GM23338 (cell line): Measurements from ENCODE around the gene WDR11. TPM values are rescaled to one million over a fixed set of nuclear protein-coding genes. Genes with fewer than 3 reads are reported as not detected.

Experiments used
- ATAC-seq: fragments of 200-7000 bp; cut with Tn5 transposase; 3 replicates; pipeline ENCODE4 v1.9.1; 2020
- DNase-seq: peaks from one replicate; pipeline ENCODE4 v3.0.0-alpha.2; 2015; ENCODE audit warnings: low spot score
- H2AFZ ChIP-seq: fragments of 200-600 bp; sonication (generic); 2 replicates; pipeline ENCODE4 v1.8.0; 2016; ENCODE audit warnings: antibody characterized with exemption, mild to moderate bottlenecking, moderate library complexity
- H3F3A ChIP-seq: fragments of 200-600 bp; sonication (generic); replicated peaks from 2 replicates; pipeline ENCODE4 v1.8.0; 2017; ENCODE audit warnings: antibody characterized with exemption, mixed run types, low read depth
- H3K27ac ChIP-seq: fragments of 200-600 bp; sonication (generic); 2 replicates; pipeline ENCODE4 v1.6.1; 2016; ENCODE audit warnings: low read depth
- H3K27me3 ChIP-seq: fragments of 200-600 bp; sonication (generic); 2 replicates; pipeline ENCODE4 v1.8.0; 2016; ENCODE audit warnings: mild to moderate bottlenecking, mixed run types, moderate library complexity; ENCODE audit not compliant: insufficient read depth
- H3K36me3 ChIP-seq: fragments of 200-600 bp; sonication (generic); 2 replicates; pipeline ENCODE4 v1.8.0; 2016; ENCODE audit warnings: mild to moderate bottlenecking; ENCODE audit not compliant: insufficient read depth
- H3K4me1 ChIP-seq: fragments of 200-600 bp; sonication (generic); 2 replicates; pipeline ENCODE4 v1.8.0; 2016; ENCODE audit warnings: mild to moderate bottlenecking, moderate library complexity; ENCODE audit not compliant: insufficient read depth
- H3K4me2 ChIP-seq: fragments of 200-600 bp; sonication (generic); 2 replicates; pipeline ENCODE4 v1.7.1; 2017; ENCODE audit warnings: mixed run types
- H3K4me3 ChIP-seq: fragments of 200-600 bp; sonication (generic); 2 replicates; pipeline ENCODE4 v1.6.1; 2016; ENCODE audit warnings: mixed run types
- H3K79me2 ChIP-seq: fragments of 200-600 bp; sonication (generic); replicated peaks from 2 replicates; pipeline ENCODE4 v1.8.0; 2017; ENCODE audit warnings: mild to moderate bottlenecking; ENCODE audit not compliant: insufficient read depth
- H3K9me2 ChIP-seq: fragments of 200-600 bp; sonication (generic); 2 replicates; pipeline ENCODE4 v1.8.0; 2017; ENCODE audit not compliant: insufficient read depth
- H4K20me1 ChIP-seq: fragments of 200-600 bp; sonication (generic); replicated peaks from 2 replicates; pipeline ENCODE4 v1.8.0; 2017; ENCODE audit warnings: mild to moderate bottlenecking; ENCODE audit not compliant: insufficient read depth
- H3K27ac Mint-ChIP-seq: 2 replicates; pipeline ENCODE4 v1.8.0; 2020; ENCODE audit warnings: inconsistent platforms, mild to moderate bottlenecking, moderate library complexity, mixed read lengths
- H3K27me3 Mint-ChIP-seq: 3 replicates; pipeline ENCODE4 v1.8.0; 2022; ENCODE audit warnings: low read depth, mild to moderate bottlenecking, moderate library complexity, mixed read lengths, inconsistent platforms; ENCODE audit not compliant: insufficient read depth, poor library complexity
- H3K36me3 Mint-ChIP-seq: 3 replicates; pipeline ENCODE4 v1.8.0; 2021; ENCODE audit warnings: low read depth, mild to moderate bottlenecking, inconsistent platforms, moderate library complexity, mixed read lengths
- H3K4me1 Mint-ChIP-seq: 3 replicates; pipeline ENCODE4 v1.8.0; 2020; ENCODE audit warnings: mild to moderate bottlenecking, inconsistent platforms, mixed read lengths
- H3K4me3 Mint-ChIP-seq: 3 replicates; pipeline ENCODE4 v1.8.0; 2021; ENCODE audit warnings: moderate library complexity, mild to moderate bottlenecking, inconsistent platforms, mixed read lengths
- H3K9me3 Mint-ChIP-seq: 3 replicates; pipeline ENCODE4 v1.8.0; 2020; ENCODE audit warnings: moderate library complexity, mild to moderate bottlenecking, inconsistent platforms, mixed read lengths
- CTCF ChIP-seq, 2 experiments: fragments of 200-600 bp in 1 of 2; sonication (generic) in 1 of 2; conservative IDR thresholded peaks; 2 replicates each; pipeline versions ENCODE4 v1.5.1 to v1.6.1; 2016 to 2017; ENCODE audit warnings: antibody characterized with exemption in 2 of 2, low read depth in 2 of 2, mild to moderate bottlenecking in 2 of 2, moderate library complexity in 1 of 2
- ETS1 ChIP-seq: IDR thresholded peaks from 2 replicates; pipeline ENCODE4 v1.6.1; 2016; ENCODE audit warnings: antibody characterized with exemption
- EZH2 ChIP-seq: fragments of 200-600 bp; sonication (generic); IDR thresholded peaks from one replicate; pipeline ENCODE4 v1.8.0; 2017; ENCODE audit warnings: antibody characterized with exemption, mild to moderate bottlenecking, low read depth; ENCODE audit not compliant: unreplicated experiment
- POLR2AphosphoS5 ChIP-seq: IDR thresholded peaks from 2 replicates; pipeline ENCODE4 v1.6.1; 2016; ENCODE audit warnings: antibody characterized with exemption, low read depth
- REST ChIP-seq: IDR thresholded peaks from one replicate; pipeline ENCODE4 v1.6.1; 2018; ENCODE audit warnings: antibody characterized with exemption; ENCODE audit not compliant: unreplicated experiment
- ZNF114 ChIP-seq: fragments of 250-450 bp; sonication (Bioruptor Pico); IDR thresholded peaks from 2 replicates; pipeline ENCODE4 v1.5.0; 2020; ENCODE audit warnings: mild to moderate bottlenecking, moderate library complexity
- ZNF462 ChIP-seq: fragments of 250-450 bp; sonication (Bioruptor Pico); IDR thresholded peaks from 2 replicates; pipeline ENCODE4 v1.5.0; 2020; ENCODE audit warnings: mild to moderate bottlenecking, moderate library complexity
- polyA plus RNA-seq: library from polyadenylated mRNA; unstranded; fragments of >200 nt; fragmentation: Nextera tagmentation; extraction: Ambion mirVana; gene quantifications from 2 replicates; pipeline ENCODE4 v1.2.1, GENCODE V29; 2016
- total RNA-seq: library from RNA; depleted of rRNA; stranded (reverse); fragments of >200 nt; shearing (Covaris generic); gene quantifications from 2 replicates; pipeline ENCODE4 v1.2.3, GENCODE V29; 2014

Gene WDR11
- total and polyA plus RNA-seq, 2 experiments from 2014 or later, result 19.7 to 74.4 TPM

GRCh38 chr10:120891365-120891764 lies 40.2 kb downstream of the WDR11 start (continued):
- TF ChIP-seq REST, result no peak
- TF ChIP-seq ETS1, result no peak
- no peak for TF ChIP-seq ZNF462
- TF ChIP-seq EZH2, result no peak

- Mint-ChIP-seq H3K9me3 (no peaks in the 10 kb centered on the region), H3K4me3 (no peak overlapping the region), H3K4me1 (no peaks in the 10 kb centered on the region), H3K27me3 (no peaks in the 10 kb centered on the region), H3K27ac (no peak overlapping the region), H3K36me3 (peaks cover 23% of the 10 kb centered on the region)
- ATAC-seq (no peak), DNase-seq (no peak)
- Histone ChIP-seq H3K79me2 (no peaks in the 10 kb centered on the region), H3K9me2 (no peaks in the 10 kb centered on the region), H3K27ac (no peak overlapping the region), H4K20me1 (no peaks in the 10 kb centered on the region), H3K36me3 (peaks cover 3% of the 10 kb centered on the region; the same call in 1 of the 2 replicates), H3K4me3 (no peak overlapping the region), H3K4me2 (no peak overlapping the region), H3K4me1 (no peaks in the 10 kb centered on the region), H3F3A (no peaks in the 10 kb centered on the region), H2AFZ (no peak overlapping the region), H3K27me3 (no peaks in the 10 kb centered on the region)
- TF ChIP-seq POLR2AphosphoS5 (no peak), CTCF (conservative IDR thresholded peaks at IDR 0.05; ENCODE audit: low read depth in 2 of 2) (no peak), ZNF114 (CRISPR knock-in tag) (no peak)
These were observed 43.4 kb downstream of the WDR11 start for GRCh38 chr10:120894556-120894955.
